SK-N-SH (cell line): ENCODE results near the gene SEMA3D.

Source experiments
- IRF3 ChIP-seq: fragments of 150-350 bp; IDR thresholded peaks from 2 replicates; pipeline ENCODE4 v1.6.1; 2016; ENCODE audit warnings: mild to moderate bottlenecking, low read depth, low read length
- MXI1 ChIP-seq: IDR thresholded peaks from 2 replicates; pipeline ENCODE4 v1.6.1; 2012; ENCODE audit warnings: mild to moderate bottlenecking, low read depth, low read length, improper control_type of control experiment
- POLR2AphosphoS5 ChIP-seq: IDR thresholded peaks from 2 replicates; pipeline ENCODE4 v1.6.1; 2012; ENCODE audit warnings: low read depth, low read length
- RXRA ChIP-seq: IDR thresholded peaks from 2 replicates; pipeline ENCODE4 v1.4.0; 2012; ENCODE audit warnings: low read depth, mild to moderate bottlenecking, borderline replicate concordance
- TF ChIP-seq, protein P1 (sequence below): fragments of 200-600 bp; sonication (generic); IDR thresholded peaks from 2 replicates; pipeline ENCODE4 v1.6.1; 2017; ENCODE audit warnings: antibody characterized with exemption, mild to moderate bottlenecking, moderate library complexity

GRCh38 chr7:85172530-85172941 is 14.3 kb downstream of the SEMA3D start:
- TF ChIP-seq RXRA: no peak
- TF ChIP-seq IRF3: no peak
- TF ChIP-seq, protein P1, sequence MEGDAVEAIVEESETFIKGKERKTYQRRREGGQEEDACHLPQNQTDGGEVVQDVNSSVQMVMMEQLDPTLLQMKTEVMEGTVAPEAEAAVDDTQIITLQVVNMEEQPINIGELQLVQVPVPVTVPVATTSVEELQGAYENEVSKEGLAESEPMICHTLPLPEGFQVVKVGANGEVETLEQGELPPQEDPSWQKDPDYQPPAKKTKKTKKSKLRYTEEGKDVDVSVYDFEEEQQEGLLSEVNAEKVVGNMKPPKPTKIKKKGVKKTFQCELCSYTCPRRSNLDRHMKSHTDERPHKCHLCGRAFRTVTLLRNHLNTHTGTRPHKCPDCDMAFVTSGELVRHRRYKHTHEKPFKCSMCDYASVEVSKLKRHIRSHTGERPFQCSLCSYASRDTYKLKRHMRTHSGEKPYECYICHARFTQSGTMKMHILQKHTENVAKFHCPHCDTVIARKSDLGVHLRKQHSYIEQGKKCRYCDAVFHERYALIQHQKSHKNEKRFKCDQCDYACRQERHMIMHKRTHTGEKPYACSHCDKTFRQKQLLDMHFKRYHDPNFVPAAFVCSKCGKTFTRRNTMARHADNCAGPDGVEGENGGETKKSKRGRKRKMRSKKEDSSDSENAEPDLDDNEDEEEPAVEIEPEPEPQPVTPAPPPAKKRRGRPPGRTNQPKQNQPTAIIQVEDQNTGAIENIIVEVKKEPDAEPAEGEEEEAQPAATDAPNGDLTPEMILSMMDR: no peak
- peak; percentile 41; the same call in 1 of the 2 replicates for TF ChIP-seq POLR2AphosphoS5
- no peak for TF ChIP-seq MXI1
